CD4-positive, alpha-beta T cell treated with Interleukin-4 for 1 hour (primary cell): Measurements from ENCODE around the gene GON7.

Experiments
- DNase-seq, 2 donors: peaks; one replicate each; pipeline ENCODE4 v3.0.0-alpha.2; 2020 to 2022

Gene GON7

GRCh38 chr14:93156693-93157369, 50.0 kb downstream of the GON7 start:
- DNase-seq: no peak

DNA sequence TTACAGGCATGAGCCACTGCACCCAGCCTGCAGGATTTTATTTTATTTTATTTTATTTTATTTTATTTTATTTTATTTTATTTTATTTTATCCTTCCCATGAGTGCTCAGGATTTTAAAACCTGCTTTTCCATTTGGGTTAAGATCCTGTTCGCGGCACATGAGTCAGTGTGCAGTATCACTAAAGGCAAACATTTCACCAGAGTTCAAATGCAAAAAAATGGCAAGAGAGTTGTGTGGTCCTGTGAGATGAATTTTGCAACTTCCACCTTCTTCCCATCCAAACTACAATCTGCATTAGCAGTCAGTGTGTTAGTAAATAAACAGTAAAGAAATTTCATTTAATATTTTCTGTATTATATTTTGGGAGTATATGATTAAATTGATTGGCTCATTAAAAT, 51.2 kb downstream of the GON7 start:
- no peak for DNase-seq

GRCh38 chr14:93153121-93153520, 53.7 kb downstream of the GON7 start:
- no peak for DNase-seq
